ENCODE results near the gene OR1F1.

DNA sequence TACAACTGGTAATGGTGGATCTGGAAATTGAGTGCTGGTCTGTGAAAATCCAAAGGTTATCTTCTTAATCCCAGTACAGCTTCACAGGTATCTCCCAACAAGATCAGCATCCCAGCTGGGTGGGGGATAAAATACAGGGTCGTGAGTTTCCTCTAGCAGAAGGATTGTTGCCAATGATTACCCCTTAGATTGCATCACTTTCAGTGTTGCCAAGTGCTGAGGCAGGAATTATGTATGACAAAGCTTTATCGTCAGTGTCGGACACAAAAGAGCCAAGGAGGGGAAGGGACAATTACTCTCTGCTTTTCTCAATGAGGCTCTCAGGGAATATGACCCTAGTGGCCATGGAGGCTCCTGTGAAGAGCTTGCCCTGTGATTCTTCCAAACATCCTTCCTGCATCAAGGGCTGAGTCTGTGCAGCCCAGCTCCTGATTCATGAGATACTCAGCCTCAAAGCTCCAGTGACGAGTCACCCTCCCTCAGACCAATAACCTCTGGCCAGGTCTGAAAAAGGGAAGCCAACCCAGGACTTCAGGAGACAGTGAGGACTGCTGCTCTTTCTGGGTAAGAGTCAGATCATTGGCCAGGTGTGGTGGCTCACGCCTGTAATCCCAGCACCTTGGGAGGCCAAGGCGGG, 15.0 kb downstream of the OR1F1 start:
- TF ChIP-seq POLR2A (IDR thresholded peaks at IDR 0.05) = no peak
- TF ChIP-seq, protein P1, sequence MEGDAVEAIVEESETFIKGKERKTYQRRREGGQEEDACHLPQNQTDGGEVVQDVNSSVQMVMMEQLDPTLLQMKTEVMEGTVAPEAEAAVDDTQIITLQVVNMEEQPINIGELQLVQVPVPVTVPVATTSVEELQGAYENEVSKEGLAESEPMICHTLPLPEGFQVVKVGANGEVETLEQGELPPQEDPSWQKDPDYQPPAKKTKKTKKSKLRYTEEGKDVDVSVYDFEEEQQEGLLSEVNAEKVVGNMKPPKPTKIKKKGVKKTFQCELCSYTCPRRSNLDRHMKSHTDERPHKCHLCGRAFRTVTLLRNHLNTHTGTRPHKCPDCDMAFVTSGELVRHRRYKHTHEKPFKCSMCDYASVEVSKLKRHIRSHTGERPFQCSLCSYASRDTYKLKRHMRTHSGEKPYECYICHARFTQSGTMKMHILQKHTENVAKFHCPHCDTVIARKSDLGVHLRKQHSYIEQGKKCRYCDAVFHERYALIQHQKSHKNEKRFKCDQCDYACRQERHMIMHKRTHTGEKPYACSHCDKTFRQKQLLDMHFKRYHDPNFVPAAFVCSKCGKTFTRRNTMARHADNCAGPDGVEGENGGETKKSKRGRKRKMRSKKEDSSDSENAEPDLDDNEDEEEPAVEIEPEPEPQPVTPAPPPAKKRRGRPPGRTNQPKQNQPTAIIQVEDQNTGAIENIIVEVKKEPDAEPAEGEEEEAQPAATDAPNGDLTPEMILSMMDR (IDR thresholded peaks at IDR 0.05) = no peak
